PC-3 (cell line): ENCODE measurements around the gene CEBPG. TPM values are rescaled to one million over a fixed set of nuclear protein-coding genes. Genes with fewer than 3 reads are reported as not detected.

Experiments
- ATAC-seq: fragments of 200-7000 bp; cut with Tn5 transposase; 2 replicates; pipeline ENCODE4 v1.9.1; 2020; ENCODE audit warnings: mild to moderate bottlenecking, moderate library complexity
- BruUV-seq: library from RNA; stranded (reverse); fragments of 400-500 nt; replicated peaks from 2 replicates; lab custom pipeline; 2021; lab: Mats Ljungman, UMichigan
- CTCF ChIA-PET: fragments of 300-600 bp; sonication (Branson Sonifier 250); formaldehyde crosslinking; loops from one replicate; lab custom pipeline; 2022; ENCODE audit warnings: antibody characterized with exemption; lab: Charles Lee
- POLR2A ChIA-PET: fragments of 300-600 bp; sonication (Branson Sonifier 250); formaldehyde crosslinking; loops from one replicate; lab custom pipeline; 2022; ENCODE audit warnings: antibody characterized with exemption; ENCODE audit not compliant: unreplicated experiment; lab: Charles Lee
- DNase-seq: peaks from one replicate; pipeline ENCODE4 v3.0.0-alpha.2; 2015
- H2AFZ ChIP-seq: fragments of 300-600 bp; sonication (generic); 2 replicates; pipeline ENCODE4 v1.6.0; 2016; ENCODE audit warnings: antibody characterized with exemption, low read length
- H3F3A ChIP-seq: fragments of 300-600 bp; sonication (generic); one replicate; pipeline ENCODE4 v1.6.0; 2017; ENCODE audit warnings: antibody characterized with exemption, low read length, control low read depth, mild to moderate bottlenecking; ENCODE audit not compliant: unreplicated experiment
- H3K27ac ChIP-seq: fragments of 300-600 bp; sonication (generic); 2 replicates; pipeline ENCODE4 v1.5.1; 2016; ENCODE audit warnings: mild to moderate bottlenecking, low read length
- H3K27me3 ChIP-seq: fragments of 300-600 bp; sonication (generic); 2 replicates; pipeline ENCODE4 v1.6.1; 2016; ENCODE audit warnings: low read length, mixed read lengths
- H3K36me3 ChIP-seq: fragments of 300-600 bp; sonication (generic); 2 replicates; pipeline ENCODE4 v1.6.1; 2016; ENCODE audit warnings: low read depth, mixed run types, low read length, mixed read lengths
- H3K4me1 ChIP-seq: fragments of 300-600 bp; sonication (generic); 2 replicates; pipeline ENCODE4 v1.5.1; 2016; ENCODE audit warnings: low read length; ENCODE audit not compliant: insufficient read depth
- H3K4me2 ChIP-seq: fragments of 300-600 bp; sonication (generic); 2 replicates; pipeline ENCODE4 v1.6.0; 2016; ENCODE audit warnings: low read length
- H3K4me3 ChIP-seq: fragments of 300-600 bp; sonication (generic); 2 replicates; pipeline ENCODE4 v1.5.1; 2016; ENCODE audit warnings: mild to moderate bottlenecking, low read length, mixed read lengths
- H3K79me2 ChIP-seq: fragments of 300-600 bp; sonication (generic); 2 replicates; pipeline ENCODE4 v1.6.1; 2017; ENCODE audit warnings: low read length, mixed read lengths
- H3K9ac ChIP-seq: fragments of 300-600 bp; sonication (generic); 2 replicates; pipeline ENCODE4 v1.6.0; 2016; ENCODE audit warnings: mild to moderate bottlenecking, low read length
- H3K9me2 ChIP-seq: fragments of 300-600 bp; sonication (generic); replicated peaks from 2 replicates; pipeline ENCODE4 v1.6.1; 2016; ENCODE audit warnings: mixed run types, low read length, mixed read lengths
- H3K9me3 ChIP-seq: fragments of 300-600 bp; sonication (generic); 2 replicates; pipeline ENCODE4 v1.6.1; 2016; ENCODE audit warnings: low read length, mixed read lengths
- H4K20me1 ChIP-seq: fragments of 300-600 bp; sonication (generic); 2 replicates; pipeline ENCODE4 v1.6.1; 2016; ENCODE audit warnings: low read length, mixed read lengths
- CTCF ChIP-seq: fragments of 300-600 bp; sonication (generic); conservative IDR thresholded peaks from 2 replicates; pipeline ENCODE4 v1.5.1; 2017; ENCODE audit warnings: antibody characterized with exemption, low read depth, mild to moderate bottlenecking, low read length
- EZH2 ChIP-seq: fragments of 300-600 bp; sonication (generic); IDR thresholded peaks from one replicate; pipeline ENCODE4 v1.6.1; 2017; ENCODE audit warnings: antibody characterized with exemption, mild to moderate bottlenecking, low read length; ENCODE audit not compliant: unreplicated experiment
- EZH2phosphoT487 ChIP-seq: fragments of 300-600 bp; sonication (generic); IDR thresholded peaks from 2 replicates; pipeline ENCODE4 v1.6.1; 2018; ENCODE audit warnings: mild to moderate bottlenecking, antibody characterized with exemption, low read length, borderline replicate concordance
- intact Hi-C: fragments of 100-400 bp; cut with micrococcal nuclease; formaldehyde crosslinking; loops from 2 replicates; pipeline ENCODE4 v1.9.0; 2023
- total RNA-seq: library from RNA; depleted of rRNA; stranded (reverse); fragments of >200 nt; gene quantifications from 2 replicates; pipeline ENCODE4 v1.2.3, GENCODE V29; 2014

Gene CEBPG
- total RNA-seq, 1 experiment from 2014 or later: 24.6 TPM

- ChIA-PET CTCF (no interaction called here), POLR2A (no interaction called here)
- ATAC-seq: no peak
- intact Hi-C loops: no loop called here
- TF ChIP-seq EZH2: no peak
- TF ChIP-seq CTCF: no peak
- TF ChIP-seq EZH2phosphoT487: no peak
- Histone ChIP-seq H3K4me2 (no peak overlapping the region), H3K9me3 (no peaks in the 10 kb centered on the region), H3K4me3 (no peak overlapping the region), H3K9ac (no peak overlapping the region), H3K9me2 (no peaks in the 10 kb centered on the region), H3K27me3 (no peaks in the 10 kb centered on the region), H4K20me1 (peaks cover 16% of the 10 kb centered on the region), H3K79me2 (peaks cover 41% of the 10 kb centered on the region), H2AFZ (no peak overlapping the region), H3K27ac (no peak overlapping the region), H3K4me1 (no peaks in the 10 kb centered on the region), H3F3A (no peaks in the 10 kb centered on the region), H3K36me3 (peaks cover 7% of the 10 kb centered on the region)
- no TSS peak for BruUV-seq
- DNase-seq: no peak
Observed at GRCh38 chr19:33383720-33384292, 10.3 kb downstream of the CEBPG start.

GRCh38 chr19:33384983-33385382 lies 11.5 kb downstream of the CEBPG start:
- no TSS peak for BruUV-seq
- Histone ChIP-seq H3K9me2 (no peaks in the 10 kb centered on the region), H3K4me2 (no peak overlapping the region), H3K79me2 (peaks cover 29% of the 10 kb centered on the region), H3K36me3 (no peaks in the 10 kb centered on the region; the same call in 1 of the 2 replicates), H3K27me3 (no peaks in the 10 kb centered on the region), H3K9ac (no peak overlapping the region), H2AFZ (no peak overlapping the region), H3F3A (no peaks in the 10 kb centered on the region), H3K4me3 (no peak overlapping the region), H3K27ac (no peak overlapping the region), H3K4me1 (no peaks in the 10 kb centered on the region), H4K20me1 (peaks cover 5% of the 10 kb centered on the region; the same call in 1 of the 2 replicates), H3K9me3 (no peaks in the 10 kb centered on the region)
- no peak for TF ChIP-seq EZH2
- TF ChIP-seq EZH2phosphoT487: no peak
- TF ChIP-seq CTCF: no peak
- CTCF ChIA-PET: no interaction called here
- no peak for DNase-seq
- no peak for ATAC-seq
- intact Hi-C loops: no loop called here
- POLR2A ChIA-PET: no interaction called here

GRCh38 chr19:33385956-33386355 lies 12.4 kb downstream of the CEBPG start:
- no peaks in the 10 kb centered on the region for H3K4me1 ChIP-seq
- H3K27me3 ChIP-seq: no peaks in the 10 kb centered on the region
- no peaks in the 10 kb centered on the region; the same call in 1 of the 2 replicates for H3K36me3 ChIP-seq
- no peak overlapping the region for H3K27ac ChIP-seq
- no peak for ATAC-seq
- intact Hi-C loops: no loop called here
- no TSS peak for BruUV-seq
- TF ChIP-seq EZH2phosphoT487 (no peak), CTCF (no peak), EZH2 (no peak)
- no peak overlapping the region for H2AFZ ChIP-seq
- ChIA-PET CTCF (interaction anchor here (0.5 kb wide), 1 partner anchor 12 kb away, joined by 4 read pairs; the partner anchor contains the start of gene CEBPG), POLR2A (no interaction called here)
- H3F3A ChIP-seq: no peaks in the 10 kb centered on the region
- no peak overlapping the region for H3K9ac ChIP-seq
- peaks cover 19% of the 10 kb centered on the region for H3K79me2 ChIP-seq
- H3K9me2 ChIP-seq: no peaks in the 10 kb centered on the region
- H3K4me3 ChIP-seq: no peak overlapping the region
- H3K9me3 ChIP-seq: no peaks in the 10 kb centered on the region
- DNase-seq: no peak
- no peak overlapping the region for H3K4me2 ChIP-seq
- H4K20me1 ChIP-seq: no peaks in the 10 kb centered on the region
